ENCODE results near the gene ITSN2.
A peak's percentile ranks its signal among the peaks of the same experiment; 100 is the strongest.

Gene ITSN2

GRCh38 chr2:24336811-24337210, 23.5 kb downstream of the ITSN2 start:
- FAIRE-seq (no peak), DNase-seq (ENCODE audit: low spot score) (no peak)

- FAIRE-seq (no peak), DNase-seq (ENCODE audit: low spot score) (no peak)
Measured at GRCh38 chr2:24334245-24334633, 26.1 kb downstream of the ITSN2 start.

GRCh38 chr2:24332791-24333540, 27.4 kb downstream of the ITSN2 start:
- FAIRE-seq (no peak), DNase-seq (ENCODE audit: low spot score) (no peak)

GRCh38 chr2:24330161-24330560, 30.2 kb downstream of the ITSN2 start:
- no peak for FAIRE-seq
- no peak for DNase-seq (ENCODE audit: low spot score)

- no peak for FAIRE-seq
- no peak for DNase-seq (ENCODE audit: low spot score)
Measured at GRCh38 chr2:24329700-24330099, 30.6 kb downstream of the ITSN2 start.

GRCh38 chr2:24328010-24328409, 32.3 kb downstream of the ITSN2 start:
- DNase-seq (ENCODE audit: low spot score) (no peak), FAIRE-seq (no peak)

- no peak for FAIRE-seq
Measured at GRCh38 chr2:24317491-24317920, 42.8 kb downstream of the ITSN2 start.

GRCh38 chr2:24315669-24316068, 44.7 kb downstream of the ITSN2 start:
- FAIRE-seq (no peak), DNase-seq (ENCODE audit: low spot score) (no peak)

More at GRCh38 chr2:24317491-24317920, 42.8 kb downstream of the ITSN2 start:
- peak; percentile 16 for DNase-seq (ENCODE audit: low spot score)

GRCh38 chr2:24313744-24314632, 46.3 kb downstream of the ITSN2 start:
- peak; percentile 13 for FAIRE-seq

GRCh38 chr2:24307961-24308360, 52.4 kb downstream of the ITSN2 start:
- DNase-seq (ENCODE audit: low spot score) (no peak), FAIRE-seq (no peak)

More at GRCh38 chr2:24313744-24314632, 46.3 kb downstream of the ITSN2 start:
- no peak for DNase-seq (ENCODE audit: low spot score)

GRCh38 chr2:24304631-24305030, 55.7 kb downstream of the ITSN2 start:
- FAIRE-seq (no peak), DNase-seq (ENCODE audit: low spot score) (no peak)

- FAIRE-seq (no peak), DNase-seq (ENCODE audit: low spot score) (no peak)
Measured at GRCh38 chr2:24304098-24304497, 56.2 kb downstream of the ITSN2 start.

GRCh38 chr2:24301599-24301998, 58.7 kb downstream of the ITSN2 start:
- FAIRE-seq (no peak), DNase-seq (ENCODE audit: low spot score) (no peak)

GRCh38 chr2:24297663-24298062, 62.7 kb downstream of the ITSN2 start:
- DNase-seq (ENCODE audit: low spot score), result no peak

GRCh38 chr2:24287171-24287570, 73.2 kb downstream of the ITSN2 start:
- FAIRE-seq, result no peak
- DNase-seq (ENCODE audit: low spot score), result no peak

More at GRCh38 chr2:24297663-24298062, 62.7 kb downstream of the ITSN2 start:
- no peak for FAIRE-seq

GRCh38 chr2:24285484-24286152, 74.7 kb downstream of the ITSN2 start:
- FAIRE-seq (no peak), DNase-seq (ENCODE audit: low spot score) (no peak)

GRCh38 chr2:24280645-24281044, 79.7 kb downstream of the ITSN2 start:
- no peak for FAIRE-seq
- DNase-seq (ENCODE audit: low spot score), result no peak

- DNase-seq (ENCODE audit: low spot score), result no peak
- FAIRE-seq, result no peak
Measured at GRCh38 chr2:24280161-24280560, 80.2 kb downstream of the ITSN2 start.

- DNase-seq (ENCODE audit: low spot score), result no peak
- FAIRE-seq, result no peak
Measured at GRCh38 chr2:24276349-24276899, 83.9 kb downstream of the ITSN2 start.

- no peak for DNase-seq (ENCODE audit: low spot score)
- FAIRE-seq, result no peak
Measured at GRCh38 chr2:24274809-24275208, 85.5 kb downstream of the ITSN2 start.

GRCh38 chr2:24273598-24273997, 86.7 kb downstream of the ITSN2 start:
- FAIRE-seq, result no peak

More at GRCh38 chr2:24273598-24273997, 86.7 kb downstream of the ITSN2 start:
- DNase-seq (ENCODE audit: low spot score), result no peak

Data from urothelium cell line (cell line).